HG03139 (cell line): ENCODE measurements around the gene PIP5KL1.
A peak's percentile ranks its signal among the peaks of the same experiment; 100 is the strongest.

Source experiments
- ATAC-seq: cut with Tn5 transposase; IDR thresholded peaks from one replicate; pipeline ENCODE4 v1.9.1; 2021; ENCODE audit not compliant: unreplicated experiment

Gene PIP5KL1

DNA sequence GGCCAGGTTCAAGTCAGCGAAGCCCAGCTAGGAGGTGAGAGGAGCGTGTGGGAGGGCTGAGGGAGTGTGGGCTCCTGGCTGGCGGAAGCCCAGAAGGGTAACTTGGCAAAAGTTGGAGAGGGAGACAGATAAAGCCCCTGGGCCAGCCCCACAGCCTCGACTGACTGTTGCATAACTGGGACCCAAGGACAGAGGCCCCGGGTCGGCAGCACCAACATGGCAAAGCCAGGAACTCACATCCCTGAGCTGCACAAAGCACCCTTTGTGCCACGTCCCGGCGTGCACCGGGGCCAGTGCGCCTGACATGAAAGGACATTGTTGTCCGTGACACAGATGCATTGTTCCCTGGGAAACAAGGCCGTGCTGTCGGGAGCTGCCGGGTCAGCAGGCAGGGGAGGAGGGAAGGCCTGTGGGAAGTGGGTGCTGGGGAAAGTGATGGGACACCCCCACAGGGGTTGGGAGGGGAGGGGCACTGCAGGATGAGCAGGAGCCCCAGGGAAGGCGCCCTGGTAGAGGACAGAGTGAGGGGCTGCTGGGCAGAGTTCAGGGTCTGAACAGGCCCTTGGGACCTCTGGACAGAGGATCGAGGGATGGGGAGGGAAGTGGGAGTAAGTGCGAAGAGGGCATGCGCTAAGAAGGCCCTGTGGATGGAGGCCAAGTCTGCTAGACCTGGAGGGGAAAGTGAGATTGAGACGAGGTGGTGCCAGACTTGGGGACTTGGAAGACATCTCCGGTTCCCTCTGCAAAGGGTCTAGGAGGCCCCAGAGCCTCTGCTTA lies 20.1 kb upstream of the PIP5KL1 start:
- ATAC-seq = no peak

DNA sequence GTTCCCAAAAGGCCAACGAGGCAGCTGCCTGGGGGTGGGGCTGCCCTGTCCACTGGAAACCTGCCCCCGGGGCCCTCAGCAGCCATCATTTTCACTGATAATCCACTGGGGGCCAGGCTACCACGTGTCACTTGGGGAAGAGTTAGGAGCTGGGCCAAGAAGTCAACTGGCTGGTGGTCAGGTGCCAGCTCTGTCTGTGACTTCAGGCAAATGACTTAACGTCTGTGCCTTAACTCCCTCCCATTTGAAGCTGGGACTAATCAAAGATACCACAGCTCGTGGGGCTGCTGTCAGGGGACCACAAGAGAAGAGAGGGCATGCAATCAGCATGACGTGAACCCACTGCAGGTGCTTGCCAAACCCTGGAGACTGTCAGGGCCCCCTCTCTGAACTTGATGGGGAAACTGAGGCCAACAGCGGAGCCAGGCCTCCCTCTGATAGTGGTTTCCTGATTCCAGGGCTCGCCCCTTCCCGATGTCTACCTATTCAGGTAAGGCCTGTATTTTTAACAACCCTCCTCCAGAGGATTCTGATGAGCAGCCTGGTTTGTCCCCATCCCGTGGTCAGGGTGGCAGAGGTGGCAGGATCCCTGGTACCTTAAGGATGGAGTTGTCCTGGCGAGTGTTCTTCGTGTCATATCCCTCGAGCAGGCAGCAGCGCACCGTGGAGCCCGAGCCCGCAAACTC lies 19.4 kb upstream of the PIP5KL1 start:
- ATAC-seq = no peak

DNA sequence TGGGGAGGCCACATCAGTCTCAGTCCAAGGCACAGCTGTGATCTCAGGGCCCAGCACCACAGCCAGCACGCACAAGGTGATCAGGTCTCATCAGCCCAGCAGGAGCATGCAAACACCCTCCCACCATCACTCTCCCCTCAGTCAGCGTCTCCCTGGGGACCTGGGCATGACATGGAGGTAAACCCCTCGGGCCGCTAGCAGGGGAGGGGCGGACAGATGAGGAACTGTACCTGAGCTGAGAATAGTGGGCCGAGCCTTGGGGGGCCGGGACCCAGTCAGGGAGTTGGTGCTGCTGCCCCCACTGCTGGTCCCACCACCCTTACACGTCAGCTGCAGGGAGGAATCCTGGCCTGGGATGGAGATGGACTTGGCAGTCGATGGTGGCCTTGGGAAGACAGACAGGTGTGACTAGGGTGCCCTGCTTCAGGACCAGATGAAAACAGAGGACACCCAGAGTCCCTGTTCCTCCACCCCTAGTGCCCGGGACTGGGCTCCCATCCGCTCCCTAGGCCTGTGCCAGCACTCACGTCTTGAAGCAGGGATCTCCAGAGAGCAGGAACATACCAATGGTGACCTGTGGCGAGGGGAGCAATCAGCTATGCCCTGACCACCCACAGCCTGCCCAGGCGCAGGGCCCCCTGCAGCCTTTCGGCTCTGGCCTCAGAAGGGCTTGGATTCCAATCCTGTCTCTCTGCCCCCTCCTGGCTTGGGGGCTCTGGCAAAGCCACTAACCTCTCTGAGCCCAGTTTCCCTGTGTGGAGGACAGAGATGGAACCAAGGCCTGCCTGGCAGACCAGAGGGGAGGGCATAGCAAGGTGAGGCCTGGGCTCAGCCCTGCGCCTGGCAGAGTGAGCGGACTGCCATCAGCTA lies 17.5 kb upstream of the PIP5KL1 start:
- no peak for ATAC-seq

DNA sequence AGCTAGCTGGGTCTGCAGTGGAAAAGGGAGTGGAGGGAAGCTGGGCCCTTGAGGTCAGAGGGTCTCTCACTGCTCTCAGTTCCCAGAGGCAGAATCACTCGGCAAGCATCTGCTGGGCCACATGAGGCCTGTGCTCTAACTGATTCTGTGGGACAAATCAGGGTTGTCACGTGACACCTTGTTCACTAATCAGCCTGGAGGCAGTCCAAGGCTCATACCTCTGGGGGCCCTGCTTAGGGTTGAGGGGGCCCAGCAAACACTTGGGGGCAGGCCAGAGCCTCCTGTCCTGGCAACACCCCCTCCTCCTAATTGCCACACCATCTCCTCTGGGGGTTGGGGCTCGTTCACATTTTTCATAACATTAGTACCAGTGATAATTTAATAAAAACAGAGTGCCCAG lies 16.2 kb upstream of the PIP5KL1 start:
- ATAC-seq = no peak

DNA sequence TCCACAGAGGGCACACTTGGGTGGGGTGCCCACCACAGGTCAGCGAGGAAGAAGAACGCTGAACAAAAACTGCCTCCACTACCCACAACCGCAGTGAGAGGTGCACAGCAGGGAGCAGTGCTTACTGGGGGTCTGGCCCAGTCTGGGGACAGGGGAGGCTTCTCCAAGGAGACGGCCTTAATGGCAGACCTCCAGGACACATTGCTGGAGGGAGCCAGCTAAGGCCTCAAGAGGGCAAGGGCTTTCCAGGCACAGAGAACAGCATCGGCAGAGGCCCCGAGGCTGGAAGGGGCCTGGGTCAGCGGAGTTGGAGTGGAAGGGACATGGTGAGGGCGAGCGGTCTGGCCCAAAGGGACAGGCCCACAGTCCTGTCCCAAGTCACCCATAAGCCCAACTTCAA lies 15.4 kb upstream of the PIP5KL1 start:
- ATAC-seq = no peak

DNA sequence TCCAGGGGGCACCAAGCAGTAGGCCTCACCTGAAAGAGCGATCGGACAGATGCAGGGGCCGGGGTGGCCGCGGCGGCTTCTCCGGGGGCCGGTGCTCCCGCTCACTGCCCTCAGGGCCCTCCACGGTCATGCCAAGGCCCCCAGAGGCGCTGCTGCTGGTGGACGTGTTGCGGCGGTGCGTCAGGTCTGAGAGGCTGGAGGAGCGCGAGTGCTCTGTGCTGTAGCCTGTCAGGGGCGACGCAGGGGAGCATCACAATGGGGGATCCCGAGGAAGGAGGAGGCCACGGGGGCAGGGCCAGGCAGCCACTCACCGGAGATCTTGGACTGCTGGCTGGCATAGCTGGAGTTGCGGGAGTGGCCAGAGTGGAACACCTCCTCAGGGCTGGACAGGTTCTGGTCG lies 14.8 kb upstream of the PIP5KL1 start:
- ATAC-seq = no peak

DNA sequence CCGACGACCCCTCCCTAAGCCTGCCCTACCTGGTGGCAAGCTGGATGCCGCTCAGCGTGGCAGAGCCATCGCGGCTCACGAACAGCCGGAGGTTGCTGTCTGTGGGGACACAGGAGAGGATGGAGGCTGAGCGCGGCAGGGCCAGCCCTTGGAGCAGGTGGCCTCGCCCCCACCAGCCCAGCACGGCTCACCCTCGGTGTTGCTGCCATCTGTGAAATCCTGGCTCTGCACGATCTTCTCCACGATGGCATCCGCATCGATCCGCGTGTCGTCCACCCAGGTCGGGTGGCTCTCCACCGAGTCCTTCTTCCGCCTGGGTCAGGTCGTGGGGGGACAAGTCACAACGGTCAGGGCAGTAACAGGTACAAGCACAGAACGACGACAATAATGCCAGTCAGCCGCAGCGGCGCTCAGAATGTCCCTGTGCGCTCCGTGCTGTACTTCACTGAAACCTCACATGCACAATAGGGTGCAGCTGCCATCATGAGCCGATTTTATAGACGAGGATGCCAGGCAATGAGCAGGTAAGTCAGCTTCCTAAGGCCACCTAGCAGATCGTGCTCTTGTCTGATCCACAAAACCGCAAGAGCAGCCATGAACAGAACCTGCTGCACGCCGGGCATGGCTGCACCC lies 14.1 kb upstream of the PIP5KL1 start:
- ATAC-seq = no peak

DNA sequence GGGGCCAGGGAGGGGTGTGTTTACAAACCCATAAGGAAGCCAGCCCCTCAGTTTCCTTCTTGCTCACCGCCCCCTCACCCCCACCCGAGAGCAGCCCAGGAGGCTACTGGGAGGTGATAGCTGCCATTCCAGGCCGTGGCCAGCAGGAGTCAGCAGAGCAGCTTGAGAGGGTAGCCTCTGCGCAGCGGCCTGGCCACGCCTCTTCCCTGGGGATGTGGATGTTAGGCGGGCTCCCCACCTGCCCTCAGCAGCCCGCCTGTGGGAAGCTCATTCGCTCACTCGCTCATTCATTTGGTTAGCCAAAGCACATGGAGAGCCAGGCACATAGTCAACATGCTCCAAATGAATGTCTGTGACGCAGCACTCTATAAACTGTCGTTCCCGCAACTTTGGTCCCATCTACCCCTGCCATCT lies 13.2 kb upstream of the PIP5KL1 start:
- ATAC-seq = no peak

DNA sequence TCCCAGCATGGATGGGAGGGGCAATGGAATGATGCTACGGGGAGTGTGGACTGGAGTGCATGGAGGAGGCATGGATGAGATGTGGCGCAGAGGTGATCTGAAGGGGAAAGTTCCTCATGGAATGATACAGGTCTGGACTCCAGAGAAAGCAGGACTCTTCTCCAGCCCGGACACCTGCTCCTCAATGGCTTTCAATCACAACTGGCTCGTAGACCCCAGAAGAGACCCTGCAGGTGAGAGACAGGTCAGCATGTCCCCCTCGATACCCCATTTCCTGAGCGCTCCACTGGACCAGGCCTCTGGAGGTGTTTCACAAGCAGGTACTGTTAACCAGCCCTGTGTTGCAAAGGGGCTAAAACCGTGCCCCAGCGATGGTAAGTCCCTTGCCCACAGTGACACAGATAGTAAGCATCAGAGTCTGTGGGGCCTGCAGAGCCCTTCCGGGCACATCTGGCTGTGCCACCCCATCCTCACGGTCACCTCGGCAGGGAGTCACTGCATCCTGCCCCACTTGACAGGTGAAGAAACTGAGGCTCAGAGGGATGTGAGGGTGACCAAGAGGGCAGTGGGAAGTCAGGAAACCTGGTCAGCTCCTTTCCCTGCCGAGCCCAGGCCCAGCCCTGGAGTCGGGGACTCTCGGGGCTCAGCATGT lies 12.6 kb upstream of the PIP5KL1 start:
- no peak for ATAC-seq

DNA sequence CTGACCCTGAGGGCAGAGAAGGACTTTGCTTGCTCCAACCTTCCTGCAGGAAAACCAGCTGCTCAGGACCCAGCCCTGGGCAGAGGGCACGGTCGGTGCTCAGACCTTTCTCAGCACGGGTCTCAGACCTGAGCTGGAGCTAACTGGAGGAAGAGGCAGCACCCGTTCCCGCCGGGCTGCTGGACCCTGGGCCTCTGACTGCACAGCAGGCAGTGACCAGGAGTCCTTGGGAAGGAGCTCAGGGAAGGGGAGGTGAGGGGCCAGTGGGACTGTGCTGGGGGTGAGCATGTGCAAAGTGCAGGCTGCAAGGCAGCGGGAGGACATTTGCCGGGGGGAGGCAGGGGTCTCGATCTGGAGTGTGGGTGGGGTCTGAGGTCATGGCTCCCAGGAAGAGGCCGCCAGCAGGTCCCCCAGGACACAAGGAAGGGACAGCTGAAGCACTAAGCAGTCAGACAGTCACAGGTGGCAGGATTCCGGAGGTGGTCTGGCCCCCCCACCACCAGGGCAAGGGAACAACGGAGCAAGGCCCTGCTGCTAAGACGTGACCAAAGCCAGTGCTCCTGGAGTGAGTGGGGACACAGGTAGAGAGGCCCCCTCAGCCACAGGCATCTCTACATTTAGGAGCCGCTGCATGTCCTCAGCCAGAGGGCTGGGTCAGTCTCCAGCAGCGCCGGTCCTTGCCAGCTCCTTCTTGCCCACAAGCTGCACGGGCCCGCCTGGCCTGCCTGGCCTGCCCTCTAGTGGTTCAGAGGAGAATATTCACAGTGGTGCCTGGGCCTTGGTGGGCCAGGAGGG lies 11.8 kb upstream of the PIP5KL1 start:
- no peak for ATAC-seq

DNA sequence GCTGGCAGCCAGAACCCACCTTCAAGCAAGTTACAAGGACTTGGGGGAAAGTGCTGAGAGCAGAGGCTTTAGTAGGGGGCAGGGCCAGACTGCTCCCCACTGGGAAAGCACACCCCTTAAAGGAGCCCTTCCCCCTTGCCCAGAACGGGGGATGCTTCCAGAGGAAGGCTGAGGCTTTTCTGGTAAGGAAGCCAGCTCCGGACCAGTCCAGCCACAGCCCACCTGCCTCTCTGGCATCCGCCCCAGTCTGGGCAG lies 11.3 kb upstream of the PIP5KL1 start:
- ATAC-seq = no peak

DNA sequence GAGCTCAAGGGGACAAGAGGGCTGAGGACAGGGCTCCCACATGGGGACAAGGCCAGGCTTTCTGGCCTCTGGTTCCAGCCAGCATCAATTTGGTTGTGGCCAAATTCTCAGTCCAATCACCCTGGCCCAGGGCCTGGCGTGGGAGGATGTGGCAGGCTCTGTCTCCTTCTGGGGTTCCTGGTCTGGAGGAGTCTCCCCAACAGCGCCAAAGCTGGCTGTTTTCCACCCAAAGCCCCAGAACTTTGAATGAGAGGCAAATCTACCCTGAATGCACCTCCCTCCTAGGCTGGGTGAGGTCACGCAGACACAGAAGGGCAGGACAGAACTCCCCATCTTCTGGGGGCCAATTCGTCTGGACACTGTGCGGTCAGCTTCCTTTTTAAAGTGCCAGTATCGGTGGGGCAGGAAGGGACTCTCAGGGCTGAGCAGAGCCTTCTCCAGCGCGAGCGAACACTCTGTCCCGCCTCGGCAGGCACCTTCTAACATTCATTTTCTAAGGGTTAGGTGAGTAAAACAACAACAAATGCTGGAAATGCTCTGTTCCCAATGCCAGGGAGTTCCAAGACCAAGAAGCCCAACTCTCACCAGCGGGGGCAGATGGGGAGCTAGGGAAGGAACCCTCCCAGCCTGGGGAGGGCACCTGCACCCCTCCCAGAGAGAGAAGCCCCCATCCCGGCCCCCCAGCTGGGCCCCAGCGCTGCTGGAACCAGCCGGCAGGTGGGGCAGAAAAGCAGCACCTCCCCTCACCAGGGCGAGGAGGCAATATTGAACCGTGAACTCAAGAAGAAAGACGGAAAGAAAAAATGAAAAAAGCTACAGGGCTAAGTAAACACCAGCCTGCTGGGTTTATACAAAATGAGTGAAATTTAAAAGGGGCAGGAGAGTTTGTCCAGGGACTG lies 10.7 kb upstream of the PIP5KL1 start:
- ATAC-seq = no peak

DNA sequence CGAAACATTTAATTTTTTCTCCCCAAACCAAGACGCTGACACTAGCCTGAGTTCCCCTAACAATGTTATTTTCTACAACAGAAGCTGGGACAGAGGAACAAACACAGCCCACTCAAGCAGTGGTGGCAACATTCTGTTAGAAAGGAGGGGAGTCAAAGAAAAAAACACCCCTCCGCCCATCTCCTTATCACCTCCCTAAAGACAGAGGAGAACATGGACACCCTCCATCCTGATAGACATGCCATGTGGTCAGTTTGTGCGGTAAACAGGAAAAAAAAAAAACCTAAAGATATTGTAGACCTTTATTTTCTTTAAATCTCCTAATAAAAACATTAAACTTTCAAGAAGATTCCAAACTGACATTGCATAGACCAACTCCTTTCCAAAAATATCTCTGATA lies 10.0 kb upstream of the PIP5KL1 start:
- ATAC-seq = no peak

DNA sequence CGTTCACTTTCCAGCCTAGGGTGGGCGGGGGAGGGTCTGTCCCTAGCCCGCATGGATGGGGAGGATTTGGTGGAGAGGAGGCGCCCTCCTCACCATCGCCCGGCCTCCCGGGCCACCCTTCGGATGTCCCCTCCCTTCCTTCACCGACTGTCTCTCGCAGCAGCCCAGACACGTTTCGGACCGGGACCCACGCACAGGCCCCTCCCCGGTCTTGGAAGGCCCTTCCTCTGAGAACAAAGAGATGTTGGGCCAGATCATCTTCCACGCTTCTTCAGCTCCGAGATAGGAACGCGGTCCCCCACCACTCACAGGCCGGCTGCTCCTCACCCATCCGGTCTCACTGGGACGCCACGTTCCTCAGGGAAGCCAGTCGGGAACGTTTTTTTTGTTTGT lies 7.7 kb upstream of the PIP5KL1 start:
- no peak for ATAC-seq

DNA sequence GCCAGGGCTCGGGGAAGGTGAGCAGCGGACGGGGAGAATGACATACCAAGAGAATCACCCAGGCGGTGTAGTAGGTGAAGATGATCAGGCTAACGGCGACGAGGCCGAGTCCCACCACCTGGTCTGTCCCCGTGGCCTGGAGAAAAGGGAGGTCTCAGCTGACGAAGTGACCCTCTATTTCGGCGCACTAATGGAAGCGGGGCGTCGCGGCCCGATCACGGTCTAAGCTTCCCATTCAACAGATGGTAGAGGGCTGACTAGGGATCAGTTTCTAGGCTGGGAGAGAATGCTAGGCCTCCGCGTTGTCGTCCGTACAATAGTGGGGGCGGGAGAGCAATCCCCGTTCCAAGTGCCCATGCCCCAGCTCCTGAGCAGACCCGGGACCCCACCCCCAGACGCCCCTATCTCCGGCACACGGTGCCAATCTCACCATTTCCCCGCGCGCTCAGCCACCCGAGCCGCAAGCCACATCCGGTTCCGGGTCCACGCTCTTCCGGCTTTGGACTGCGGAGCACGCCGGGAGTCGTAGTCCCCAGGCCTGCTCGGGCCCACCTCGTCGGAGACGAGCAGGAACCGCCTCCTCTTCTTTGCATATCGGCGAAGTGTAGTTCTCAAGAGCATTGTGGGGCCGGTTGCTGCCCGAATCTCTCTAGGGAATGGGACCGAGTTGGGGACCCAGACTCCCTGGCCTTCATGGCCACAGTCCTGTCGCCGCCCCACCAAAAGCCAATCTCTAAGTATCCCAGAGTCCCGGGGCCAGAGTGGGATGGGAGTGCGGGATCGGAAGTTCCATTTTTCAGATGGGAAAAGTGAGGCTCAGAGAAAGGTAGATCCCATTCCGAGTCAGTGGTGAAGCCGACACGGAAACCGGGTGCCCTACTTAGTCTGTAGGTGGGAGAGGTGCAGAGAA lies 7.1 kb upstream of the PIP5KL1 start, which contains the start of gene DPM2:
Gene DPM2, minus strand, starts transcription at position 467 of the 910 bp plus-strand sequence. Its CDS starts 34 bp downstream, at position 433.
- ATAC-seq = peak; percentile 85

DNA sequence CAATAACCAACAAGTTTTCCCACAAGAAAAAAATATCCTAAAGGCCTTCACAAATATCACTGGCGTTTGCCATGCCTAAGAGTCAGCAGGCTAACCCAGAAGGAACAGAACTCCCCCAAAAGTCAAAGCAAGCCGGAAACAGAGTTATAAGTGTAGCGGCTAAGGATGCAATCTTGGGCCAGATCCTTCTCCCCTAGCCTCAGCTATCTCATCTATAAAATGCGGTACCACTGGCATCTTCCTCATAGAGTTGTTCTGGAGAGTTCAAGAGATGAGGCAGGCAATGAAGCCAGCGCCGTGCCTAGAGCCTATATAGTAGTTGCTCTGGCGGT lies 6.4 kb upstream of the PIP5KL1 start:
- ATAC-seq = no peak

DNA sequence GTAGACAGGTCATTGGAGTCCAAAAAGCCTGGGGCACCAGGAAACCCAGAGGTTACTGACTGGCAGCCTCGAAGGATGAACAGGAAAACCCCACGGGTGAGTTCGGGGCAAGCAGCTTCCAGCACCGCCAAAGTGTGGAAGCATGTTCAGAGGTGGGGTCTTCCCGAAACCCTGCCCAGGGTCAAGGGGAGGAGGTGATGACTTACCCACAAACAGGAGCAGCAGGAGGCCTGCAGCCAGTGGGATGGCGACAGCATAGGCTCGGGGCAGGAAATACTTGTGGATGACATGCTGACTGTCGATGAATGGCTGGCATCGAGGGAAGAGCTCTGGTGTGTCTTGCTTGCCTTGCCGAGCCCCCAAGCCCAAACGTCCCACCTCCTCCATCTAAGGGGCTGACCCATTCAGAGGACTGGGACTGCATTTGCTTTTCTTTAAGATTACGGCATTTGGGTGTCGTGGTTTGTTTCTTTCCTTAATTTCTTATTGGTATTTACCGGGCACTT lies 5.8 kb upstream of the PIP5KL1 start:
- ATAC-seq = no peak

DNA sequence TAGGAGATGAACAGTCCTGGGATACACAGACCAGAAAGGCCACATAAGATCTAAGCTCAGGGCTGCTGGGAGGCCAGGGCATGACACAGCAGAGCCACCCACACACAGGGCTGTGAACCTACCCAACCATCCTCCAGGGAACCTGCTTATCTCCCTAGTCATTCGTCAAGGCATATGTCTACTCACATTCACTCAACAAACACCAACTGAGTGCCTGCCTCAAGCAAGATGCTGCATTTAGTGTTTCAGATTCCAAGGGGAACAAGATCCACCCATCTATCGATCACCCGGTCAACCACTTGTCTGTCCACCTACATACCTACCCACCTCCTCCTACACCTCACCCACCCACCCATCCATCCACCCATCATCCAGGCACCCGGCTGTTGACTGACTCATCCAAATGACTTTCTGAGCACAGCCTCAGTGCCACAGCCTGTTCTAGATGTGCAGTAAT lies 5.2 kb upstream of the PIP5KL1 start:
- ATAC-seq = no peak
